Measurements from ENCODE around the gene CMPK1.
"Not testable (repeated sequence)": the region's sequence is repeated elsewhere in the genome, so short reads cannot be mapped to it uniquely, and the experiment has no call there.

CMPK1 gene

DNA sequence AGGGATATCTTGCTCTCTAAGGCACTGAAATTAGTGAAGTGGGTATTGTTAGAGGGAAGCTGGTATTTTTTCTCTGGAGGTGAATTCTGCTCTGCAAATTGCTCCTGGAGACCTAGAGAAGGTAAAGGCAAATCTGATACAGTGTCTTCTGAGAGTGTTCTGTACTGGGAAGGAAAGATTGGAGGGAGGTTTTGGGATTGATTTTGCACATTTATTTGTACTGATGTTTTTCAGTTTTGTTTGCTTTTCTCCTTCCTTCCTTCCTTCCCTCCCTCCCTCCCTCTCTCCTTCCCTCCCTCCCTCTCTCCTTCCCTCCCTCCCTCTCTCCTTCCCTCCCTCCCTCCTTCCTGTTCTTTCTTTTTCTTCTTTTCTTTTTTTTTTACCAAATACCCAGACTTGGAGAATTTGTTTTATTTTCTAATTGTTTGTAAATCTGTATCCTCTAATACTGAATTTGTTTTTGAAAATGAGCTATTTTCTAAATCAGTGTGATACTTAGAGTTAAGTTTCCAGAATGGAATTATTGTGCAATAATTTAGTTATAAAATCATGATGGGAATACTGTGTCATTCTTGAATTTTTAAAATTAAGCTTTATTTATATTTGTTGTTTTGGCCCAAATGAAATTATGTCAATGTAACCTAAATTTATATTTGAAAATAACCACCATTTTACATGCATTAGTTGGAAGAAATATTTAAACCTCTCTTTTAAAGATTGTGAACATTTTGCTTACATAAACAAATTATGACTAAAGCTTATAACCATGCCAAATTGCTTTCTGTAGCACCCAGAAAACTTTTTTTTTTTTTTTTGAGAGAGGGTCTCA is 4.9 kb downstream of the CMPK1 start:
- no peak for DNase-seq (ENCODE audit: low read depth)

GRCh38 chr1:47340227-47340626 is 6.6 kb downstream of the CMPK1 start:
- DNase-seq (ENCODE audit: low read depth) = no peak

GRCh38 chr1:47346979-47347378 is 13.4 kb downstream of the CMPK1 start:
- DNase-seq (ENCODE audit: low read depth) = not testable (repeated sequence)

DNA sequence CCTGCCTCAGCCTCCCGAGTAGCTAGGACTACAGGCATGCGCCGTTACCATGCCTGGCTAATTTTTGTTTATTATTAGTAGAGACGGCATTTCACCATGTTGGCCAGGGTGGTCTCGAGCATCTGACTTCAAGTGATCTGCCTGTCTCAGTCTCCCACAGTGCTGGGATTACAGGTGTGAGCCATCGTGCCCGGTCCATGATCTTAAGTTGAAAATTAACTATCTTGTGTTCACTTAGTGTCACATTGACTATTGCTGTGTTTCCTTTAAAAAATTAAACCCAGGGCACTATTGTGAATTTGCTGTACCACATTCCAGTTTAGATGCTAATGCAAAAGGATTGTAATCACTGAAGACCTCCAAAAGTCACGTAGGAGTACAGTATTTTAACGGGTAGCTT is 14.1 kb downstream of the CMPK1 start:
- DNase-seq (ENCODE audit: low read depth) = no peak

DNA sequence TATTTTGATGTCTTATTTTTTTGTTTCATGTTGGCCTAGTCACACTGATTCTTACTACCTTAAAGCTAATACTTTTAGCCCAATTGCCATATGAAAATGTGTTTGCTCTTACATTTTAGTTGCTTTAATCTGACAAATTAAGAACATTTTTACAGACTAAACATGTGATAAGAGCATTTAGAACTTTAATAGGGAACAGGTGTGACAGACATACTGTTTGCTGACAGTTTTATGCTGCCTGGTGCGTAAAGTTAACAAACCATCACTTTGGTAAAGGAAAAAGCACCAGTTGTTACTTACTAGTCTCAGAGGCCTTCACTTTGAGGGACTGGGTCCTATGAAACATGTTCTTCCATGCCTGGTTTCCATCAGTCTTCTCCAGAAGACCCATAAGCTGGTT is 14.7 kb downstream of the CMPK1 start:
- no peak for DNase-seq (ENCODE audit: low read depth)

- DNase-seq (ENCODE audit: low read depth) = peak; percentile 45
Observed at GRCh38 chr1:47351305-47351704, 17.7 kb downstream of the CMPK1 start.

GRCh38 chr1:47361380-47361779 is 27.8 kb downstream of the CMPK1 start:
- DNase-seq (ENCODE audit: low read depth) = no peak

GRCh38 chr1:47362828-47363227 is 29.2 kb downstream of the CMPK1 start:
- DNase-seq (ENCODE audit: low read depth) = no peak

GRCh38 chr1:47367651-47368050 is 34.1 kb downstream of the CMPK1 start:
- DNase-seq (ENCODE audit: low read depth) = no peak

DNA sequence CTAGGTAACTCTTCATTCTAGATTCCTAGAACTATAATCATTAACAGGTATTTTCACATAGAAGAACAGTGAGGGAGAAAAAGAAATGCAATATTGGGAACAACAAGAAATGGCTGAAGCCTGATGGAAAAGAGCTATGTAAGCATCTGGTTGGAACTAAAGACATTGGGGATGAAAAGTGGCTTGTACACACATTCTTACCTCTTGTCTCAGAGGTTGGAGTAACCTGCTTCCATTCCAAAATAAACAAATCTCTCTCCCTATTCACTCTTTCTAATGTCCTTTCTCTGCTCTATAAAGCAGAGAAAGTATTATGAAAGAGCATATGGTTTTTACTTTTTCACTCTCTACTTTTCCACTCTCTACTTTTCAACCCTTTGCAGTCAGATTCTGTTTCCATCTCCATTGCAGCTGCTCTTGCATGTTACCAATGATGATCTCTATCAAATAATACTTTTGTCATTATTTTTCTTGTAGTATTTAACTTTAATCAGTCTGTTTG is 37.5 kb downstream of the CMPK1 start:
- peak; percentile 21 for DNase-seq (ENCODE audit: low read depth)

DNA sequence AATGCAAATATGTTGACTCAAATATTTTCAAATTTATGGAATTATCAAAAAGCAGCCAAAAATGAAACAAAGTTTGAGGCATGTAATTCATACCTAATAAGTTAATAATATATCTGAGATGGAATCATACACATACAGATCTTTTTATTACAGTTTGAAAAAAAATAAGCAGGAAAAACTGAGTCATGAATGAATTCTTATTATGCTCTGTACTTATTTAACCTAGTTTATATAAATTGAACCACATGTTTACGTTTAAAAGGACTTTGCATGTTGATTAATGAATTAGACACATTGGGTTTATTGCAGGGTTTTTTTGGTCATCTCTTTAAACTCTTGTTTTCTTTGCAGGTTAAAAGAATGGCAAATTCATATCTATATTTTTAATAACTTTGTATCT is 40.9 kb downstream of the CMPK1 start:
- DNase-seq (ENCODE audit: low read depth) = no peak

GRCh38 chr1:47378147-47378546 is 44.6 kb downstream of the CMPK1 start:
- DNase-seq (ENCODE audit: low read depth) = no peak

GRCh38 chr1:47380699-47381098 is 47.1 kb downstream of the CMPK1 start:
- DNase-seq (ENCODE audit: low read depth) = no peak

DNA sequence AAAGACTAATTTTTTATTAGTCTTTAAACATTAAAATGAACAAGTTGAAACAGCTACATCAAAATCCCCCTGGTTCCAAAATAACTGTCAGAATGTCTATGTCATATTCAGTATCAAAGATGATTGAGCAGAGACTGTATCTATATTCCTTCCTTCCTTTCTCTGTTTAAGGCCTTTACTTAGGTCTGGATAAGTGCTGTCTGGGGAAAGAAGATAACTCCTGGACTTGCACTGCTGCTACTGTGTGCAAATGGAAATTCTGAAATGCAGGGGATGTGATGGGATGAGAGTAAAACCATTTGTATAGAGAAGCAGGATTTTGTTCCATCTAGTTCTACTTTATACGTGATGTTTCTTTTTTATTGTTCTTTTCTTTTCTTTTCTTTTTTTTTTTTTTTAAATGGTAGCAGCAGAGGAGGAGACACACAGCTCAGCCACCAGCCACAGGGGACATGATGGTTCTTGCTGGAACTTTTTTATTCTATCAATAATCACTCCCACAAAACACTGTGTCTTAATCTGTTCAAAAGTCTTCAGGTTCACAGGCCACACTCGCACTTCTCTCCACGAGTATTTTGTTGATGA is 48.9 kb downstream of the CMPK1 start:
- no peak for DNase-seq (ENCODE audit: low read depth)

DNA sequence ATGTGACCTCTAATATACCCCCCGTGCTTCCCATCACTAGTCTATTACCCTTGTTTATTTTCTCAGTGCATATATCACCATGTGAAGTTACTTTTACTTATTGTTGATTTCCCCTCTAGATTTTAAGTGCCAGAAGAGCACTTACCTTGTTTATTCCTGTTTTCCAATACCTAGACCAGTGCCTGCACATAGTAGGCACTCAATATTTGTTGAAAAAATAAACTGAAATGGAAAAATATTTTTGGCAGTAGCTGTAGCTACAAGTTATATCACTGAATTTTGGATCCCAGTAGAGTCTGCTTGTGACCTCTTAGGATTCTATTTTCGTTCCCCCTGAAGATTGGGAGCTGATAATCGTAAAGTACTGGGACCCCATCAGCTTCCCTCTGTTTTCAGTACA is 50.5 kb downstream of the CMPK1 start:
- DNase-seq (ENCODE audit: low read depth) = no peak

DNA sequence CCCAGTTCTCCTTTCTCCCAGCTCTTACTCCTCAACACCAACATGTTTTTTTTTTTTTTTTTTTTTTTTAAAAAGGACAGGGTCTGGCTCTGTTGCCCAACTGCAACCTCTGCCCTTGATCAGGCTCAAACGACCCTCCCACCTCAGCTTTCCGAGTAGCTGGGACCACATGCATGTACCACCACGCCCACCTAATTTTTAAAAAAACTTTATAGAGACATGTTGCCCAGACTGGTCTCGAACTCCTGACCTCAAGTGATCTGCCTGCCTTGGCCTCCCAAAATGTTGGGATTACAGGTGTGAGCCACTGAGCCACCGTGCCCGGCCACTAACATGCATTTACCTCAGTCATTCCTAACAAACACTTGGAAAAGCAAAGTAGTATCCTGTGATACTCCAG is 51.4 kb downstream of the CMPK1 start:
- no peak for DNase-seq (ENCODE audit: low read depth)

GRCh38 chr1:47386268-47386667 is 52.7 kb downstream of the CMPK1 start:
- DNase-seq (ENCODE audit: low read depth) = no peak

DNA sequence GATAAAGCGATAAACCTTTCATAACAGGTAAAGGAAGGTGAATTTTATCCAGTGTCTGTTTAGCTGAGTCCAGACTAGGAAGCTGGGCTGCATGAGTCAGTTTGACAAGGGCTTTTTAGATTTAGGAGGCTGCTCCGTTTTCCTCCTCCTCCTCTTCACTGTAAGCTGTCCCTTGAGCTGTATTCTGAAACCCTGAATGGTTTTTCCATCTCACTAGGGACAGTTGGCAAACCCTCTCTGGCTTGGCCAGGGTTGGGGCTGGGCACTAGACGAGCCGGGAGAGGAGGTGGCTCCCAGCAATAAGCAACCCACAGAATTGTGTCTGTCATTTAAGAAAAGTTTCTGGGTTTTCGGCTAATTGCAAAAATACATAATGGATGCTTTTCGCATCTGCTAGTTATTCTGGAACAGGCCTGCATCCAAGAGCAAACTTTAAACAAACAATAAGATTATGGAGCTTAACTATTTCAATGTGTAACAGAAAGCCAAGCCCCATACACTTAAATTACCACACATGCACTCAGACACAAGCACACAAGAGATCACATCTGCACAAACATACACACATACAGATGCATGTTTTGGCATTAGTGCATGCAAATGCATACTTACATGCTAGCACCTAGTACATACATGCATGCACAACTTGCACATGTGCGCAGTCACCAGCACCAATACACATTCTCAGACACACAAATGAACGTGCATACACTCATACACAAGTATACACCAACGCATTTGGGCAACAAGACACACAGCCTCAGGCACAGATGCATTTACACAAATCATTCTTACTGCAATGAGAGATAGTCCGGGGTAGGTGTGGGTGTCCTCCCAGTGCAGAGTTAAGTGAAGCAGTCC is 54.7 kb downstream of the CMPK1 start:
- DNase-seq (ENCODE audit: low read depth) = peak; percentile 24

- peak; percentile 80 for DNase-seq (ENCODE audit: low read depth)
Observed at GRCh38 chr1:47388891-47389238, 55.3 kb downstream of the CMPK1 start.

GRCh38 chr1:47389731-47390130 is 56.1 kb downstream of the CMPK1 start:
- no peak for DNase-seq (ENCODE audit: low read depth)

GRCh38 chr1:47390843-47391242 is 57.3 kb downstream of the CMPK1 start:
- no peak for DNase-seq (ENCODE audit: low read depth)

GRCh38 chr1:47393141-47393540 is 59.6 kb downstream of the CMPK1 start:
- DNase-seq (ENCODE audit: low read depth) = no peak

DNA sequence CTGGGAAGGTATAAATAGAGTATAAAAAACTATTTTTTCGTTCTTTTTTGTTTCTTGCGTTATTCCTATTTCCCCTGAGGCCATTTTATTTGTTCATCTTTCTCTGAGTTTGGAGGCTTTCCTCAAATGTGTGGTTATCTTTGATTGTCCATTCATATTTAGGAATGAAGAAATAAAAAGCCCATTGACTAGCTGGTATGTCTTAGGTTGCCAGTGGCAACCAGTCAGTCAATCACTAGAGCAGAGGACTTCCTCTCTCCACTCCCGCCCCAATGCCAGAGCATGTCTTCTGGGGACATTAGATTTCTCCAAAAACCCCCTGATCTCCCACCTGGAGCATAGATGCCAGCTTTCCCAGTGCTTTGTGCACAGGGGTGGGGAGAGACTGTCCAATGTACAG is 61.8 kb downstream of the CMPK1 start:
- DNase-seq (ENCODE audit: low read depth) = no peak

Measured in EH (cell line).